Measurements from ENCODE around the gene APBA2.

Gene APBA2

DNA sequence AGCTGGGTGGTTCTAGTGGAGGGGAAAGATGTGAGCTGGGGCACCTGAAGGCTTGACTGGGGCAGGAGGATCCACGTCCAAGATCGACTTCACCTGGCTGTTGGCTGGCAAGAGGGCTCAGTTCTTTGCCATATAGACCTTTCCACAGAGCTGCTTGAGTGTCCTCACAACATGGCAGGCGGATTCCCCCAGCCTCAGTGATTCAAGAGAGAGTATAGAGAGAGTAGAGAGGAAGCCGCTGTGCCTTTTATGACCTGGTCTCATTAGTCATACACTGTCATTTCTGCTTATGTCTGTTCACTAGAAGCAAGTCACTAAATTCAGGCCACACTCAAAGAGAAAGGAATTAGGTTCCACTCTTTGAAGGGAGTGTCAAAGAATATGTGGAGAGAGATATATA is 101.6 kb downstream of the APBA2 start:
- DNase-seq = no peak

DNA sequence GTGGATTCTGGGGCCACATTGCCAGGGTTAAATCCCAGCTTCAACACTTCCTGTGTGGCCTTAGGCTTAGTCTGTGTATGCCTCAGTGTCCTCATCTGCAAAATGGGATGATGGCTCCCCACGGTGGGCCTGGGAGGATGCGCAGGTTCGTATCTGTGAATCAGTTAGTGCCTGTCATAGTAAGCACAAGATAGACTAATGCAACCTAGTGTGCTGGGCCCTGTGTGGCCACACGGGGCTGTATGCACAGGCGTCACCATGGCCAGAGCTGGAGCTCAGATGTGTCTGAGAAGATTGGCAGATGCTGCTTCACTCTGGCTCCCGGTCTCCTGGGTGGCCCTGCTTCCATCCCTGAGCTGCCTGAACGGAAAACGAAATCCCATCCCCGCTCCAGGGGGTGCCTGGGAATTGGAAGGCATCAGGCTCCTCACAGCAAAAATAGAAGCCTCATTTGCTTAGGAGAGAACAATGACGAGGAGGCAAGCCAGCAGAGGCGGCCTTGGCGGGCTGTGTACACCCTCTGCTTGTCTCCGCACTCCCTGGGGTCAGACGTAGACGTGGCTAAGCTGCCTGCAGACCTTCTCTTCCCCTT is 103.6 kb downstream of the APBA2 start:
- DNase-seq = peak; percentile 84

DNA sequence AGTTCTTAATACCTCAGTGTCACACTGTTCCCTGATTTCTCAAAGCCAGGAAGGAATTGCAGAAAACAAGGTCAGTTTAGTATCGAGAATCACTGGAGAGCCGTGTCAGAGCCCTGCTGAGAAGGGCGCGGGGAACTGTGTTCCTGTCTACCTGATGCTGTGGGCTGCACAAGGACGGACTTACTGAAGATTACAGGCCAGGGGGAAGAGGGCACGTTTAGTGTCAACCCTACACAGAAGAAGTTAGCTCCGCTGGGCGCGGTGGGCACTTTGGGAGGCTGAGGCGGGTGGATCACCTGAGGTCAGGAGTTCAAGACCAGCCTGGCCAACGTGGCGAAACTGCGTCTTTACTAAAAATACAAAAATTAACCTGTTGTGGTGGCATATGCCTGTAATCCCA is 104.1 kb downstream of the APBA2 start:
- DNase-seq = no peak

DNA sequence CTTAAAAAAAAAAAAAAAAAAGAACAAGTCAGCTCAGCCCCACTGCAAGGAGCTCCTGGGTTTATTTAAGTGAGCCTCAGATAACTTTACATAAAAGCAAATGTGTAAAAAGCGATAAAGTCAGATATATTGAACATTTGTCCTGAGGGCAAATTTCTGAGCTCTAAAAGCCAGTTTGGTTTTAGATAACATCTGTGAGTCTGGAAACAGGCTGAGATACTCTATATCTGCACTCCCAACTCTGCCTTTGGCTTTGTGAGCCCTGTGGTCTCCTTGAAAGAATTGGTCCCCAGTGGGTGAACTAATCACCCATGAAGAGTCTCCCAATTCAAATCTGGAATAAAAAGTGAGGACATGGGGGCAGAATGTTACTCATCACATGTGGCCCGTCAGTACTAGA is 104.6 kb downstream of the APBA2 start:
- no peak for DNase-seq

DNA sequence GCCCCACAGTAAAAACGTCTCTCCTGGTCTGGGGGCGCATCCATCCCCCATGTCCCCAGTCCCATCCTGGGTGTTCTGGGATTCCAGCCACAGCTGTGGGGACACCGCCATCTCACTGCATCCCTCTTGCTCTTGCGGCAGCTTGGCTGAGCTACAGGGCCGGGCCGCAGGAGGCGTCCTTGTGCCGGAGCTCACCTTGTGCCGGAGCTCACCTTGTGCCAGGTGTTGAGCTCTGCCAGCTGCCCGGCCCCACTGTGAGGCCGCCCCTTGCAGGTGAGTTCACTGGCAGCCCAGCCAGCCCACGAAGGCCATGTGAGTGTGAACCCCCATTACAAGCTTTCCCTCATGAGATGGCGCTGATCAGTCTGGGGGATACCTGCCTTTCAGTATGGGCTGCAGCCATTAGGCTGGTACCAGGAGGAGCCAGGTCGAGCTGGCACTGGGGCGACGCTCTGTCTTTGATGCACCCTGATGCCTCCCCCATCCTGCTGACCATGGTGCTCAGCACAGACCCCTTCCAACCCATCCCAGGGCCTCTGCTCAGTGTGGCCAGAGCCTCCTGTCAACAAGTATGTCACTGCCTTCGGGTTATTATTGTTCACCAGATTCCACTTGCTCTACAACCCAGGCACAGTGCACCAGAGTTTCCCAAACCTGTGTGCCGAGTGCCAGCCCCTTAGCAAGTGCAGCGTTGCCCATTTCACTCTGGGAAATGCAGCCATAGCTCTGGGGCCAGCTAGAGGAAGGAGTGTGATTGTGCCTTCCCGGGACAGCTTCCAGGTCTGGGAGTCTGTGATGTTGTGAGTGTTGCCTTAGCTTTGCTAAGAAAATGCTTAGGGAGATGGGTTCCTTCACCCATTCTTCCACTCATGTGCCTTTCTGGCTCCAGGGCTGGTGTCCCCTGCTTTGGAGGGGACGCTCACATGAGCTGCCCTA is 105.7 kb downstream of the APBA2 start:
- DNase-seq = no peak

DNA sequence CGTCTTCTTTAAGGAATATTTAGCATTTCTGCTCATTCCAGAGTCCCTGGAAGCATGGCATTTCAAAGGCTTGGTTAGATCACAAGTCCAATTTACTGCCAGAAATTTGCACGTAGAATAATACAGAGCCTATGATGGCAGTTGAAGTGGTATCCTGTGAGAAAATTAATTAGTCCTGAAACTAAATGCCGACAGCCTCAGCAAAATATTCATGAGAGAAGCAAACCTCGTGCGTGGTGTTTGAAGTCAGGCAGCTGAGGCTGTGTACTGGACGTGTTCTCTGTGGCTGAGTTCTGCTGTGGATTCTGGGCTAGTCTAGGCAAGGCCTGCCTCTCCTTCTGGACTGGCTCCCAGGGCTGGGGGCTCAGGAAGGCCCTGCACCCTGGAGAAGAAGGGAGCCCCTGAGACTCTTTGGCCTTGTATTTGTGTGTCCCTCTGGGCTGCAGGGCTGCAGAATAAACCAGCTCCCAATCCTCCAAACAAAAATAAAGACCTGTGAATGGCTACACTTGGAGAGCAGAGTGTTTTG is 106.6 kb downstream of the APBA2 start:
- DNase-seq = no peak

DNA sequence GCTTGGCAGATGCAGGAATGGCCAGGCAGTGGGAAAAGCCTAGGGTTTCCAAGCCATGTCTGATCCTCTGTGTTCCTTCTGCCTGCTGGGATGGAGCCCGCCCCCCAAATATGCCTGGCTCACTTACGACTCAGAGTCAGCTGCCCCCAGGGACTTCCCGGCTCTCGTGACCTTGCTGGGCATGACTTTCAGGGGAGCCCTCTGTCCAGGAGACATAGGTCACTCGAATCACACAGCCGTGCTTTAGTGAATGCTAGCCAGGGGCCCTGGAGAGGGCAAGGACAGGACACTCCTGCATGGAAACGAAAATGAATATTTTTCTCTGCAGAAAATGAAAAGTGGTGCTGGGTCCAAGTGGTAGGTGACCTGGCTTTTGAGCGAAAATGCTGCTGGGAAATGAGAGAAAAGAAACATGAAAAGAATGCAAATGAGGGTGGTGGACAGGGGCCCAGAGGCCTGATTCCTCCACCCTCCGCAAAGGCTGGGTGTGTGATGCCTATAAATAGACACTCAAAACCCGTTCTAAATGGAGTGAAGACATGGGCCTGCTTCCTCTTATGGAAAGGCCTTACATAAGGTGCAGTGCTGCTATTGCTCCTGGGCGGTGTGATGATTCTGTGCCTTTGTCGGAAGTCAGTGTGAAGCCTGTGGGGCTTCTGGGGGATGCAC is 107.4 kb downstream of the APBA2 start:
- no peak for DNase-seq

DNA sequence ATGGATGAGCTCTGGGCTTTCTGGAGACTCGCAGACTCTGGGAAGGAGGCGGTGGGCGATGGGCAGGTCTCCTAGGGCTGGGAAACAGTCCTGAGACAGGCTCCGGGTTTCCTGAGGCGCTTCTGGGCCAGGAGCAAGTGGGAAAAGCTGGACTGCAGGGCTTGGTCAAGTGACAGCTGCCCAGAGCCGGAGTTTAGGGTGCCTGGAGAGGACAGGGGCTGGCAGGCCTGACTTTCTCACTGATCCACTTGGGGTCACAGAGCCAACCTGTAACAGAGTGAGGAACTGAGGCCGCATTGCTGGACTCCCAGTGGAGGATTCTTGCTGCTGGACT is 107.9 kb downstream of the APBA2 start:
- no peak for DNase-seq

DNA sequence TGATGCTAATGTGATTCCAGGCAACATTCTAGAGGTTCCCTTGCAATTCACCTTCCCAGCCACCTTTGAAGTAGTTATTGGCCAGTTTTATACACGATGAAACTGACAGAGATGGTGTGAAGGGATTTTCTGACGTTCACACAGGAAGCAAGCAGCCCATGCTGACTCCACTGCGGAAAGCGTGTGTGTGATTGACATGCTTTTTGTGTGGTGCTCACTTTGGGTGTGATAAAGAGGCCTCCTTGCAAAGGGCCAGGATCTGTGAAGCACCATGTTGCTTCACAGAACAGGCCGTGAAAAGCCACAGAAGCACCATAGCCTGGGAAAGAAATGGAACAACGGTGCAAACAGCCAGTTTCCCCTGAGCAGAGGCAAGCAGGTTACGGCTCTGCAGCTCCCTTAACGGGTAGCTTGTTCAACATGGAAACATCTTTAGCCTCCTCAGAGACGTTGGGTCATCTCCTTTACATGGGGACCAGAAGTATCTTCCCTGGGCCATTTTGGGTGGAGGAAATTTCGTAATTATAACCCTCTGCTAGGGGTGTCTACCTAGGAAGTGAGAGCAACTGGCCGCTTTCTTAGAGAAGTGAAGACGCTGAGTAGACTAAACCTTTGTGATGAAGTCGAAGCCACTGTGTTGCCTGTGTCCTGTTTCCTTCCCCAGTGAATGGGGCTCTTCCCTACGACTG is 108.5 kb downstream of the APBA2 start:
- DNase-seq = no peak

DNA sequence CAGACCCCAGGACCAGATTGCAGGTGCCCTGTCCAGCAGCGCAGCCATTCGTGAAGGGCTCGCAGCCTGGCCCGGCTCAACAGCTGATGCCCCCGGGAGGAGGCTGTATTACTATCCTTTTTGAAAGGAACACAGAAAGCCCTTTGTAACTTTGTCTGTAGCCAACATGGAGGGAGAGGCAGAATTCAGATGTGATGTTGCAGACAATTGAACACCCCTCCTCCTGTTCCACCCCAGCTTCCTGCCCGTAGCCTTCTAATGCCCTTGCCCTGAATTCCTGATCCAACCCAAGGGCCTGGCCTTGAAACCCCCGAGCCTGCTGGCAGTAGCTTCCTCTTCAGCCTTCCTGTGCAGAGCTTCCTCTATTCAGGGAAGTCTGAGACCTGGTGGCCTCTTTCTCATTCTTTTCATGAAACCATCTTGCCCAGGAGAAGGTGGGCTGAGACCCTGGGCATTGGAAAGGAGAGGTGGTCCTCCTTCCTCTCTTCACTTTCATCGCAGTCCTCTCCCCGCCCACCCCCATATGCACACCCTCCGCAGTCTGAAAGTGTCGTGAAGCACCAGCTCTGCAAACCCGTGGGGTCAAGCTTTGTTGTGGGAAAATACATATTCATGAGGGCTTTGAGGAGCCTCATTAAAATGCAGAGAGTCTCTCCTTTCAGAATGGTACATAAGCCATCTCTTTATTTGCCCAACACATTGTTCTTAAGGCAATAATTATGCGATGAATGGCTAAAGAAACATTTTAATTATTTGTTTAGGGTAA is 109.2 kb downstream of the APBA2 start:
- DNase-seq = no peak

DNA sequence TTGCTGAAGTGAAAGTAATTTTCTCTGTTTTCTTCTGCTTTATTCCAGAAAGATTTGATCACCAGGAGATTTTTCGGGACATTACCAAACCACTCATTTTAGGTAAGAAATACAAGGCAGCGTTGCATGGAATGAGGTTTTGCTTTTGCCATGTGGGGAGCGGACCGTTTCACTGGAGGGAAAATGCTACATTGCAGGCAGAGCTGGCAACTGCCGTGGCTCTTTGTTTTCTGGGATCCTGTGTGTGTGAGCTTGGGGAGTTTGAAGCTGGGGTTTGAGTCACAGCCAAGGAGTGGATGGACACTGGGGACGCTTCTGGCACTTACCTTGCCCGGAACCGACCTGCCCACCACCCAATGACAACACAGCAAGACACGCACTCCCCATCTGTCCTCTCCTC is 109.9 kb downstream of the APBA2 start:
- no peak for DNase-seq

DNA sequence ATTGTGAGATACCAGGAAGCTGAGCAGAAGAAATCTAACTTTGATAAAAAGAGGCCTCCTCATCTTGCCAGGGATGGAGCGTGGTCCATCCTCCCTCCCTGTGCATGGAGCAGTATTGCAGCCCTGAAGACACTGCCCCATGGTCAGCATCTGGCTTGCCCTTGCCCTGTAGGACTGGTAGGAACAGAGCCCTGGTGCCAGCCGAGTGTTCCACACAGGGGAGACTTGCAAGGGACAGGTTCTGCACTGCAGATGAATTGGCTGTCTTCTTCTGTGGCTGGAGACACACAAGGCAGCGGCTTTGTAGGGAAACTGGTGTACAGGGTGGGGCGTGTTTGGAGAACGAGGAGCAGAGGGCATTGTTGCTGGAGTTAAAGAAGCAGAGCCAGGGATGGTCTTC is 110.5 kb downstream of the APBA2 start:
- DNase-seq = no peak

DNA sequence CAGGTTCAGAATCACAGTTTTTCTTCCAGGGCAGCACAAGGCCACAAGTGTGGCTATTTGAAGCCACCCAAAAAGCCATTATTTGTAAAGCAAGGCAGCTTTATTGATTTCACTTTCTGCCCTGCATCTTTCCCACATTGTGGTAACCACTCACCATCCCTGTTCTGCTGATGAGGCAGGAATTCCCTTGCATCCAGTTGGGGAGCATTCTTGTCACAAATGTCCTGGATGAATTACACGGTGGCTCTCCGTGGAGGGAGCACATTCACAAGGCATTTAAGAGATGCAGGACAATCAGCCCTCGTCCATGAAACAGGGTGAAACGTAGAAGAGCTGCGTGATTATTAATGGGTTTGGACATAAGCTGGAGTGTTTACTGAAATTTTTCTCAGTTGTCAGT is 111.2 kb downstream of the APBA2 start:
- DNase-seq = no peak

DNA sequence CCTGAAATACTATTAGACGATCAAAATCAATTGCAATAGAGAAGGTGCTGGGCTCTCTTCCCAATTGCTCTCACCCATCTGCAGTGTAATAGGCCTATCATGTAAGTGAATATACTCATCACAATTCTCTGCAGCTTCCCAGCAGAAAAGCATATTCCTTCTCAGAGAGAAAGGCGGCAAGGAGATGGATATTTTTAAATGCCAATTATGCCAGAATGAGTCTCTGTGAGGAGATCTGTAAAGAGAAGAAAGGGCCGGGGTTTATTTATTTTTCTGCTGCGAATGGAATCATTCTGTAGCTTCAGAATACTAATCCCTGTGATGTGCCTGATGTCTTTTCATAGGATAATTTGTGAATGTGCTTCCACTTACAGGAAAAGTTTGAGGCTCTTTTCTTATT is 112.0 kb downstream of the APBA2 start:
- no peak for DNase-seq

DNA sequence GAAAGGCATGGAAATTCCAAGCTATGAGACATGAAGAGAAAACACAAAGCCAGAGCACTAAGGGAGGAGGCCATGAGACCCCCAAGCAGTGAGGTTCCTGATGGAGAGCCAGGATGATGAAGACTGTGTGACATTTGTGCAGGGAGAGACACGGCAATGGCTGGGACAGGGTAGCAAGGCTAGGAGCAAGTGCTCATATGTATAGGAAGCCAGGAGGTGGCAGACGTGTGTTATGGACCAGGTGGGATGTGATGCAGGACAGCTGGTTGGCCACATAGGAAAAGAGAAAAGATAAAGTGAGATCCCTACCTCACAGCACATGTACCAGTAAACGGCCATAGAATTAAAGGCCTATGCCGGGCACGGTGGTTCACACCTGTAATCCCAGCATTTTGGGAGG is 112.7 kb downstream of the APBA2 start:
- DNase-seq = no peak

DNA sequence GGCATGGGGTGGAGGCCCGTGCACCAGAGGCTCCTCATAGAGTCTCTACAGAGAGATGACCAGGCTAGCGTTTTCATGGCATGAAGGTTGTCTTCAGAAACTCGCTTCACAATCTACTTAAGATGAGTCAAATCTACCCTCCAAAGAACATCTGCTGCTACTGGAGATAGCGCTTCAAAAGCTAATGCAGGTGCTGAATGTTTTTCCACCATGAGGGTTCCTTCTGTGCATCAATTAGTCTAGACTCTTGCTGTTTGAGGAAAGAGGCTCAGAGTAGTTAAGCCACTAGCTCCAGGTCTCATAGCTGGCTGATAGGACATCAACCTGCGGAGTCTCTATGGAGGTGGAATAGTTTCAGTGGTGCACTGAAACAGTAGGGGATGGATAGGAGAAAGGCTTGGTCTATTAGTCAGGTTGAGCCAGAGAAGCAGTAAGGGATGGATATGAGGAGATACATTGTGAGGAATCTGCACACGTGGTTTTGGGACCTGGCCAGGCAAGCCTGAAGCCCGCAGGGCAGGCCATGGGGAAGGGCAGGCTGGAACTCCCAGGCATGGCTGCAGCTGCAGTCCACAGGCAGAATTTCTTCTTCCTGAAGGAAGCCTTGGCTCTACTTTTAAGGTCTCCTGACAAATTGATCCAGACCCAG is 117.5 kb downstream of the APBA2 start:
- no peak for DNase-seq

DNA sequence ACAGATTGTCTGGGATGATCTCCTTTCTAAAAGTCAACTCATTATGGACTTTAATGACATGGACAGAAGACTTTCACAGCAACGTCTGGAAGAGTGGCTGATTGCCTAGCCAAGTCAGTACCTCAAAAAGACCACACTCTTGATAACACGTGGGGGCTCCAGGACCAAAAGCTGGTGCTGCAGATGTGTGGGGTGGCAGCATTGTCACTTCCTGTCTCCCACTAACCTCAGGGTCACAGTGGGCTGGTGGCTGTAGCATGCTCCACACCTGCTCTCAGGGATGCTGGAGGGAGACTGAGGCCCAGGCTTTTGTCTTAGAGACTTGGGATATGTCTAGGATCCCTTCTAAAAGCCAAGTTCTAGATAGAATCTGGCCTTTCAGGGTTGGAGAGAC is 118.1 kb downstream of the APBA2 start:
- DNase-seq = no peak

DNA sequence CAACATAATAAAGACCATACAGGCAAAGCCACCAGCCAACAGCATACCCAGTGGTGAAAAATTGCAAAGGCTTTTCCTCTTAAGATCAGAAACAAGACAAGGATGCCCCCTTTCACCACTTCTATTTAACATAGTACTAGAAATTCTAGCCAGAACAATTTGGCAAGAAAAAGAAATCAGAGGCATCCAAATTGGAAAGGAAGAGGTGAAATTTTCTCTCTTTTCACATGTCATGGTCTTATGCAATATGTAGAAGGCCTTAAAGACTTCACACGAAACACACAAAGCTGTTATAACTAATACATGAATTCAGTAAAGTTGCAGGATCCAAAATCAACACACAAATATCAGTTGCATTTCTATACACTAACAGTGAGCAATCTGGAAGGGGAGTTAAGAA is 120.2 kb downstream of the APBA2 start:
- DNase-seq = no peak

DNA sequence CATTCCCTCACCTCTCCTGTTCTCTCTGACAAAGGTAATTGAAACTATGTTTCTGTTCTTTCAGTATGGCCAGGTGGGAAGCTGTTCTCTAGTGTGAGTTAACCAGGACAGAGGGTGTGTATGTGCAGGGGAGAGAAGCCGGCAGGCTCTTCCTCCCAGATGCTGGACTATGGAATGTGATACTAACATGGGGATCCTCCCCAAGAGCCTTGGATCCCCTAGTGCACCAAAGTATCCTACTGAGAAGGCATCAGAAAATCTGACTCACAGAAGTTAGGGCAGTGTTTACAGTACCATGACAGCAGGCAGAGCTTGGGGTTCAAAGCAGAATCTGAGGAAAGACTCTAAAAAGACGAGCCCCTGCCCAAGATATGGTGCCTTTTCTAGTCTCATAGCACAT is 123.1 kb downstream of the APBA2 start:
- DNase-seq = no peak

DNA sequence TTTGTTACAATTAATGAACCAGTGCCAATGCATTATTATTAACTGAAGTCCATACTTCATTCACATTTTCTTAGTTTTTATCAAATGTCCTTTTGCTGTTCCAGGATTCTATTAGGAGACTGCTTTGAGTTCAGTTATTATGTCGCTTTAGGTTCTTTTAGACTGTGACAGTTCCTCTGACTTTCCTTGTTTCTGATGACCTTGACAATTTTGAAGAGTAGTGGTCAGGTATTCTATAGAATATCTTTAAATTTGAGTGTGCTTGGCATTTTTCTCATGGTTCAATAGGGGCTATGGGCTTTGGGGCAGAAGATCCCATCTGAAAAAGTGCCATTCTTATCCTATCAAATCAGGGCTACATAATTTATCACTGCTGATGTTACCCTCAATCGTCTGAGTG is 126.3 kb downstream of the APBA2 start:
- DNase-seq = no peak

DNA sequence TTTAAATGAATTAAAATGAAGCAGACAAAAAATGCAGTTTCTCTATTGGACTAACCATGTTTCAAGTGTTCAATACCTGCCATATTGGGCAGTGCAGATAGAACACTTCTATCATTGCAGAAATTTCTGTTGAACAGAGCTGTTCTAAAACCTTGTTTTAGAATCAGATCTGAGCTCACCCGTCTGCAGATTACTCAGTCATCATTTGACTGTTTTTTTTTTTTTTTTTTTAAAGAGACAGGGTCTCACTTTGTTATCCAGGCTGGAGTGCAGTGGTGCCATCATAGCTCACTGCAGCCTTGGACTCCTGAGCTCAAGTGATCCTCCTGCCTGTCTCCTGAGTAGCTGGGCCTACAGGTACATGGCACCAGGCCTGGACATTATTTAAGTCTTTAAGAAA is 128.7 kb downstream of the APBA2 start:
- DNase-seq = no peak

DNA sequence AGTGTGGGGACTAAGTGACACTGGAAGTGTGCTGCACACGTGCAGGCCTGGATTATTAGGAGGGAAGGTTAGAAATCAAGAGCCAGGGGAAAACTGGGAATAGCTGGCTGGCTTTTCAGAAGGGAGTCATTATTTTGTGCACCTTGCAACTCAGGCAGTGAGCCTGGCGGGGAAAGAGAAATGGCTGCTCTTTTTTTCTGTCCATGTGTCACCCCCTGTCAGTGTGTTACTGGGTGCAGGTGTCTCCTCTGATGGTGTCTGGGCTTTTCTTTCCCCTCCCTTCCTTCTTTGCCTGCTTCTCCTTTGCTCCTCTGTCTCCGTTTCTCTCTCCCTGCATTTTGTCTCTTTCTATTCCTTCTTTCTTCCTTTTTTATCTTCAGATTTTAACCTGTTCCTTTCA is 130.7 kb downstream of the APBA2 start:
- DNase-seq = no peak

Measured in eye (tissue), 1 donor.